SK-N-SH (cell line): ENCODE data around the gene UNK.

Experiments
- CTCF ChIP-seq: fragments of 200-600 bp; sonication (generic); IDR thresholded peaks from 2 replicates; pipeline ENCODE4 v1.6.1; 2017; ENCODE audit warnings: antibody characterized with exemption, mild to moderate bottlenecking, moderate library complexity
- FOXM1 ChIP-seq: IDR thresholded peaks from 2 replicates; pipeline ENCODE4 v1.4.0; 2012; ENCODE audit warnings: low read depth, mild to moderate bottlenecking
- JUND ChIP-seq: IDR thresholded peaks from 2 replicates; pipeline ENCODE4 v1.4.0; 2012
- MAX ChIP-seq: IDR thresholded peaks from 2 replicates; pipeline ENCODE4 v1.4.0; 2012; ENCODE audit warnings: low read depth
- POLR2AphosphoS5 ChIP-seq: IDR thresholded peaks from 2 replicates; pipeline ENCODE4 v1.6.1; 2012; ENCODE audit warnings: low read depth, low read length
- RAD21 ChIP-seq: IDR thresholded peaks from 2 replicates; pipeline ENCODE4 v1.6.1; 2012; ENCODE audit warnings: mild to moderate bottlenecking, low read length
- RFX5 ChIP-seq: IDR thresholded peaks from 2 replicates; pipeline ENCODE4 v1.6.1; 2012; ENCODE audit warnings: mild to moderate bottlenecking, improper control_type of control experiment, low read length
- RXRA ChIP-seq: IDR thresholded peaks from 2 replicates; pipeline ENCODE4 v1.4.0; 2012; ENCODE audit warnings: low read depth, mild to moderate bottlenecking, borderline replicate concordance
- SMC3 ChIP-seq: IDR thresholded peaks from 2 replicates; pipeline ENCODE4 v1.6.1; 2012; ENCODE audit warnings: low read depth, low read length, improper control_type of control experiment
- USF1 ChIP-seq: IDR thresholded peaks from 2 replicates; pipeline ENCODE4 v1.4.0; 2012; ENCODE audit warnings: low read depth, borderline replicate concordance
- USF2 ChIP-seq: fragments of 150-350 bp; IDR thresholded peaks from 2 replicates; pipeline ENCODE4 v1.6.1; 2017; ENCODE audit warnings: antibody characterized with exemption, low read length, low read depth, borderline replicate concordance
- ZBTB33 ChIP-seq: IDR thresholded peaks from 2 replicates; pipeline ENCODE4 v1.4.0; 2012; ENCODE audit warnings: low read depth, borderline replicate concordance

GRCh38 chr17:75758131-75758905 is 26.3 kb upstream of the UNK start:
- TF ChIP-seq CTCF, result peak; percentile 44
- TF ChIP-seq POLR2AphosphoS5, result no peak
- no peak for TF ChIP-seq FOXM1
- TF ChIP-seq ZBTB33, result no peak
- TF ChIP-seq RXRA, result no peak
- no peak for TF ChIP-seq RAD21
- TF ChIP-seq JUND, result no peak
- TF ChIP-seq USF1, result no peak
- 0 out of 2 replicates have a peak, but pooled peaks have one; percentile 6 for TF ChIP-seq SMC3
- no peak for TF ChIP-seq USF2
- TF ChIP-seq MAX, result no peak
- no peak for TF ChIP-seq RFX5
